ENCODE results near the gene FRMD4A.
"Not testable (repeated sequence)": the region's sequence is repeated elsewhere in the genome, so short reads cannot be mapped to it uniquely, and the experiment has no call there.

The FRMD4A gene

DNA sequence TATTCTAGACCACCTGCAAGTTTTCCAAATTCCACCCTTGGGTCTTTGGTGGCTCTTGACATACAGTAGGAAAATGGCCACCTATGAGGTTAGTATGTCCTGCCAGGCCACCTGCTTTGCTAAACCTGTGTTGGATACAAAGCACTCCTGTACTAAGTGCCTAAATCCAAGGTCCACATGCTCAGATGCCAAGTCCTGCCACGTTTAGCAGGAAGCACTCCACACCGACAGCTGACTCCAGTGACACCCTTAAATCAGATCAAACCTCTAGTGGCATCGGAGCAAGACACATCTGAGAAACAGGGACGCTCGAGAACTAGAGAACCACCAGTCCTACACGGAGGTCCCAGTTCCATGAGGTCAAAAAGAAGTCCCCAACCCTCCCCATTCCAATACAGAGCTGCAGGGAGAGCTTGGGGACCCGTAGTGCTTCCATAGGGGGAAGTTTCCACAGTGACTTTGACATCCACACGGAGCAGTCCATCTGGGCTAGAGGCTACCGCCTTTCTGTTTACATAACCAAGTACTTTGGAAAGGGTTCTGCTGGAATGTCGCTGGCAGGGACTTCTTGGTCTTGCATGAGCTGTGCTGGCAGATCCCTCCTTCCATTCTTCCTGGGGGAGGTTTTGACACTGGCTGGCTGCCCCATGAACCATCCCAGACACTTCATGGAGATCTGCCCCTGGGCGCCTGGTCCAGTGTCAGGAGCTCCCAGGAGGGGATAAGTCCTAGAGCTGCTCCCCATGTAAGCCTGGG, 453.4 kb downstream of the FRMD4A start:
- no peak for DNase-seq (ENCODE audit: low read depth)

DNA sequence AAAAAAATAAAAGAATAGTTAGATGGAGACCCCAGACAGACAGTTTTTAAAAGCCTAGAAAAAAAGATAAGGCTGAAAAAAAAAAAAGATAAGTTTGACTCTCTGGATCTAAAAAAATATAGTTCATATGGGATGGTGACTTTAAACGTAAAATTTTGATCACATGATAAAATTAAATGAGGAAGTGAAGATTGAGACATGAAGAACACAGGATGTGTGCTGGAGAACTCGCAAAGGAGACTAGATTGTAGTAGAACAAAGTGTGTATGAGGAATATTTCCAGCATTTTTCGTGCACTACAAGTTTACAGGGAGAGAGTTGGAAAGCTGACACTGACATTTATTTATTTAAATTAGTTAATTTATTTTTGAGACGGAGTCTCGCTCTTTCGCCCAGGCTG, 457.5 kb downstream of the FRMD4A start:
- DNase-seq (ENCODE audit: low read depth) = no peak

GRCh38 chr10:13872411-13872810, 458.3 kb downstream of the FRMD4A start:
- DNase-seq (ENCODE audit: low read depth) = no peak

DNA sequence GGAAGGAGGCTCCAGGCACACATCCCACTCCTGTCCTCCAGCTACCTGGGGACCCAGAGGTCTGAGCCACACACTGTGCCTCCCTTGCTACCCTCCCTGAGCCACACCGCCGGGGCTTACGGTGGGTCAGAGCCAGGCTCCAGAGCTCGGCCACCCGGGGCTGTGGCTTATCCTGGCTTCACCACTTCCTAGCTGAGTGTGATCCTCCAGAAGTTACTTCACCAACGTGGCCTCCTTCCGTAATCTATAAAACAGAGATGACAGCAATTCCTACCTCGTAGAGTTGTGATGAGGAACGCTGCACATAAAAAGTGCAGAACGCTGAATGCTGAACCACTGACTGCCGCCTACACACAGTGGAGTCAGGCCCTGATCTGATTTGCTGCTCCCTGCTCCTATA, 458.9 kb downstream of the FRMD4A start:
- no peak for DNase-seq (ENCODE audit: low read depth)

GRCh38 chr10:13871011-13871410, 459.7 kb downstream of the FRMD4A start:
- DNase-seq (ENCODE audit: low read depth) = no peak

DNA sequence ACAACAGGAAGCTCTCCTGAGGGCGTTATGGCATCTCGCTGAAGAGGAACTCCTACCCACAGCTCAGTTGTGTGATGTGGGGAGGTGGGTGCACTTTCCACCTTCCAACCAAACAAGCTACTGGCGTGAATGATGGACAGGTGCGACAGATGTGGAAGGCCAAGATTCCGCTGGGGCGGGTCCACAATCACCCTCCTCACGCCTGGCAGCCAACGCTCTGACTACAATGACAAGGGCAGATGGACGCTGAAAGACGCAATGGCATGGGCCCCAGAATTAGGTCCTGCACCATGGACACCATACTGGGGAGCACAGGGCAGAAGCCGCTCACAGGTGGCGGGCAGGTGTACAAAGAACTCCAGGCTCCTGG, 461.4 kb downstream of the FRMD4A start:
- DNase-seq (ENCODE audit: low read depth) = no peak

- no peak for DNase-seq (ENCODE audit: low read depth)
Measured at GRCh38 chr10:13868528-13869294, 462.0 kb downstream of the FRMD4A start.

DNA sequence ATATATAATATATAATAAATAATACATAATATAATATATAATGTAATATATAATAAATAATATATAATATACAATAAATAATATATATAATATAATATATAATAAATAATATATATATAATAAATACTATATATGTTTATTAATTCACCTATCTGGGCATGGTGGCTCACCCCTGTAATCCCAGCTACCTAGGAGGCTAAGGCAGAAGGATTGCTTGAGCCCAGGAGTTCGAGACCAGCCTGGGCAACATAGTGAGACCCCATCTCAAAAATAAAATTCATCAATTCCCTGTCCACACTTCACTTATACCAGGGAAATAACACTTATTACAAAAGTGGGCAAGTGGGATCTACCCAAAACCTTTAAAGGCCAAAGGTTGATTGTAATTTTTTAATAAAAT, 462.9 kb downstream of the FRMD4A start:
- no peak for DNase-seq (ENCODE audit: low read depth)

- DNase-seq (ENCODE audit: low read depth) = no peak
Measured at GRCh38 chr10:13865758-13866491, 464.8 kb downstream of the FRMD4A start.

DNA sequence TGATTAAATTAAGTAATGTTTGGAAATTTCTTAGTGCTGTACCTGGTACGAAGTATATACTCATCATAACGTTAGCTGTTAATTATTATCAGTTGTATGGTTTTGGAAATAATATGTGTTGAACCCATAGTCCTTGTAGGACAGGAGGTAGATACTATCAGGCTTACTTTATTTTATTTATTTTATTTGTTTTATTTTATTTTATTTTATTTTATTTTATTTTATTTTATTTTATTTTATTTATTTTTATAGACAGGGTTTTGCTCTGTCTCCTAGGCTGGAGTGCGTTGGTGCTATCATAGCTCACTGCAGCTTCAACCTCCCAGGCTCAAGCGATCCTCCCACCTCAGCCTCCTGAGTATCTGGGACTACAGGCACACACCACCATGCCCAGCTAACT, 465.5 kb downstream of the FRMD4A start:
- not testable (repeated sequence) for DNase-seq (ENCODE audit: low read depth)

DNA sequence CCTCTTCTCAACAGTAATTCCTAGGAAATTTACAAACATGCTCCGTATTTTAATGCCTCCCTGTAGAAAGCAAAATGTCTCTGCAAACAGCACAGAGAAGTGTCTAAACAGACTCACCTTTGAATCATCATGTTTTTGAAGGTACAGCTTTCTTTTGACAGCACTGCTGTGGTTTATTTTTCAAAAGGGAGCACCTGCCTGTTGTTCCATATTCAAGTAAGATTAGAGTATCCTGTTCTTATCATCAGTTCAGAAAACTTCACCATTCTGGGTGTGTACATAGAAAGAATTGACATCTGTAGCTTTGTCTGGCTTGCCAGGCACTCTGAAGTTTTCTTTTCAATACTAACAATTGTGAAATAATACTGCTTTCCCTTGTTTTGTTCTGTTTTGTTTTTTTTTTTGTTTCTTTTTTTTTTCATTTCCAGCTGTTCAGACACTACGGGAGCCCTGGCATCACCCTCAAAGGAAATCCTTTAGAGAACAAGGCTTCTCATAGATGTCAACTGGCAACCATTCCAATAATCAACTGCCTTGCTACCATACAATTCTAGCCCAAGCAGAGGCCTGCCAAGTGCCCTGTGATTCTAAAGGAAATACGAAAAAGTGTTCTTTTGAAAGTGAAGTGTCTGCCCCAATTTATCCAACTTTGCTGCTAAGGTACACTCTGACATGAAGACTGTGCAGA, 468.0 kb downstream of the FRMD4A start:
- DNase-seq (ENCODE audit: low read depth) = no peak

GRCh38 chr10:13860886-13861285, 469.8 kb downstream of the FRMD4A start:
- DNase-seq (ENCODE audit: low read depth) = no peak

DNA sequence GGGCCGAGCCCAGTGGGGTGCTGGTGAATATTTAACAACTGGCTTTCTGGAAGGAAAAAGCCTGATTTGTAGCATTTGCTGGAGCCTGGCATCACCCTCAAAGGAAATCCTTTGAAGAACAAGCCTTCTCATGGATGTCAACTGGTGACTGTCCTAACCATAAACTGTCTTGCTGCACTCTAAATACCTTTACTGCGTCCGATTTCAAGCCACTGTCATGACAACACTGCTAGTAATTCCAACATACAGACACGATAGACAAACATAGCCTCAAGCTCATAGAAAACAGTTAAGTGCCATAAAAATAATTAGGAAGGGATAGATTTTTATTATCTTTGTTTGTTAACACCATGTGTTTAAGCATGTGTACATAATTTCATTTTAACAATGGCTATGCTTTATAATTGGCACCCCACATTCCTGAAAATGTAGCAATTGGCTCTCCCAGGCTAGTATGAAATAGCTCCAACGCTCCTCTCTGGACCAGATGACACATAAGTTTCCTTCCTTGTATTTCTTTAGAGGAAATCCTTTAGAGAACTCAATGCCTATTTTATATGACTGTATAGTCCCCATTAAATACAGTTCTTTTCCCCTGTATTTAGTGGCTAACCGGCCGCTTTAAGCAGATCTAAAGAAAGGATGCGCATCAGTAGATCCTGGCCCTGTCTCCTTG, 470.6 kb downstream of the FRMD4A start:
- no peak for DNase-seq (ENCODE audit: low read depth)

- no peak for DNase-seq (ENCODE audit: low read depth)
Measured at GRCh38 chr10:13858709-13859108, 472.0 kb downstream of the FRMD4A start.

DNA sequence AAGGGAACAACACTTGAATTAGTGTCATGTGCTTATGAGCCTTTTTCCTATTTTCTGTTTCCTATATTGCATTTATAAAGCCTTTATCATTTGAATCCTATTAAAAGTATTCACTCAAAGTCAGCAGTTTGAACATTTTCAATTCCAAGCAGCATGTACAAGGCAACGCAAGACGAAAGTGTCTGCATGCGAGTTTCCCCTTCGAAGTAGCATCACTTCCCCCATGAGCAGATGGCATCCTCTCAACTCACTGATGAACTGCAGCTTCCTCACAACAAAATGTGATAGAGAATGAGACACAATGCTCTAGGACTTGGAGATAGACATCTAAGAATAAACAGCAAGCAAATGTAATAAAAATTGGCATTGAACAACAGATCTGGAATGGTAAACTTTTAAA, 473.3 kb downstream of the FRMD4A start:
- no peak for DNase-seq (ENCODE audit: low read depth)

DNA sequence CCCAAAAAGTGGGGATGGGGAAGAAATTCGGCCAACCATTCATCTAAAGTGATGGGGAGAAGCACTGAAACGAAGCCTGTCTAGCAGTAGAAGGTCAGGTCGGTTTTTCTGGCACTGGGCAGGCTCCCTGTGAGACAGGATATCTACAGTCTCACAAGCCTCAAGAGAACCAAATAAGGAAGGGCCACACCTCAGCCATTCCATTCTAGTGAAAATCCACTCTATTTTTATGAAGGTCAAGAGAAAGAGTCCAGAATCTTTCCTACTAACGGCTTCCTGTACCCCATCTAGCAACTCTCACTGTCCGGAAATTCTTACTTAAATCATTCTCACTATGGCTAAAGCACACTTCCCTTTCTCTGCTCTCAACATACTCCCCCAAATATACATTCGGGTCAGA, 476.9 kb downstream of the FRMD4A start:
- no peak for DNase-seq (ENCODE audit: low read depth)

DNA sequence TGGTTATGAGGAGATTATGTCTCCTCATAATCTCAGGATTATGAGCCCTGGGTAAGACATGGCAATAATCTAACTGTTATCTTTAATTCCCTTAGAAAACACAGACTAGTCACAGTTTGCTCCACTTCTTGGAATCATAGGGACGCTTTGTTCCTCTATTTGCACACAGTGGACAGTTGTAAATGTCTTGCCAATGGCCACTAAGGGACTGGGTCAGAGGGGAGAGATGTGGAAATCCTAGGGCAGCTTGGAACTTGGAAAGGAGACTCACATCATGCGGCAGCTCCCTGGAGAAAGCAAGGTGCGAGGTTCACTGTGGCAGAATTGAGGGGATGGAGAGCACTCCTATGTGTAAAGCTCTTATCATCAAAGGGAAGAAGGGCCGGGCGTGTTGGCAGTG, 477.9 kb downstream of the FRMD4A start:
- no peak for DNase-seq (ENCODE audit: low read depth)

- DNase-seq (ENCODE audit: low read depth) = no peak
Measured at GRCh38 chr10:13851906-13852305, 478.8 kb downstream of the FRMD4A start.

DNA sequence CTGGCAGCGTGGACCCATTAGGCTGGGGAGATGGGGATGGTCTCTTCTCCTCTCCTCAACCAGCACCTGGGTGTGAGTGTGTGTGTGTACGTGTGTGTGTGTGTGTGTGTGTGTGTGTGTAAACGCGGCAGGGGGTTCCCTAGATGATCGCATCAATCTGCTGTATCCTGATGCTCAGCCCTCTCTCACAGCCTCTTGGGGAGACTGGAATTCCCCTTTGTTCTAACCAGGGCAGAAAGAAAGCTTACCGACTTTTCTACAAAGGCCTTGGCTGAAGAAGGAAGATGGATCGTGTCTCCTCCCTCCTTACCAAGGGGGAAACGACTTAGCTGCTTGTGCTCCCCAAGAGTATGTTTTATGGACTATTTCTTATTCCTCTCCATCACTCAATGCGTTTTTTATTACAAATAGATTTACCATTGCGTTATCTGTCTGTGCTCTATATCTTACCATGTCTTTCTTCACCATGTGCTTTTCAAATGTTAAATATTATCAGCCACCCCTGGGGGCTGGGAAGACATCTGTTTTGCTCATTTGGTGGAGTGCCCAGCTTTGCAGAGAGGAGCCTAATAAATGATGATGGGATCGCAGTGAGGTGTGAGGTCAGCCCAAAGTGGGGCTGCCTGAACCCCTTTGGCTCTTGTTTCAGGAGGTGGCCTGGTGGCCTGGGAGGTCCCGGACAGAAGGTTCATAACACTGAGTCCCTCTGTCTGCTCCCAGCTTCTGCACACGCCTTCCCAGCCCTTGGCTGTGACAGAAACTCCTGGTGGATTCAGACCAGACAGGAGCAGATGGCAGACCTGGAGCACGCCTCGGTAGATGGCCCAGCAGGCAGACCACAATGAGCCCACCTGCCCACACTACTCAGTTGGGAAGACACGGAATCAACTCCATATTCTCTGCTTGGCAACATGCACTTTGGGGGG, 481.9 kb downstream of the FRMD4A start:
- DNase-seq (ENCODE audit: low read depth) = no peak

GRCh38 chr10:13847201-13847631, 483.5 kb downstream of the FRMD4A start:
- DNase-seq (ENCODE audit: low read depth) = no peak

DNA sequence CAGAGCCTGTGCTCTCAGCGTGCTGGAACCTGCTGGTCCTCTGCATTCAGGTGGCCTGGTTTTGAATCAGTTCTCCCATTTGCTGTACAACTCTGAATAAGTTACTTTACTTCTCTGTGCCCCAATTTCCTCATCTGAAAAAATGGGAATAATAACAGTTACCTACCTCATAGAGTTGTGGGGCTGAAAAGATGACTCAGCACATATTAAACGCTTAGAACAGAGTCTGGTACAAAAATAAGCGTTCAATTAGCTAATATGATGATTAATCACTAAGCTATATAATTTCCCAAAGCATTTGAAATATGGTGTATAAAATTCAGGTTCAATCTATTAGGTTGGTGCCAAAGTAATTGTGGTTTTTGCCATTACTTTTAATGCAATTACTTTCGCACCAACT, 484.8 kb downstream of the FRMD4A start:
- DNase-seq (ENCODE audit: low read depth) = no peak

Measured in activated T-helper 9 cell treated with anti-CD3 and anti-CD28 coated beads, Interleukin-2, amount 50 U/mL, for 16 hours (primary cell).